Neural crest cell (in vitro differentiated cells): ENCODE data around the gene PLCL2. TPM values are rescaled to one million over a fixed set of nuclear protein-coding genes. Genes with fewer than 3 reads are reported as not detected.

Experiments
- DNase-seq: peaks from one replicate; pipeline ENCODE4 v3.0.0; 2021; ENCODE audit warnings: low read depth, mixed read lengths, low spot score
- H3K27ac Mint-ChIP-seq: one replicate; pipeline ENCODE4 v1.8.0; 2021; ENCODE audit warnings: mild to moderate bottlenecking, mixed read lengths; ENCODE audit not compliant: unreplicated experiment
- H3K27me3 Mint-ChIP-seq: 2 replicates; pipeline ENCODE4 v1.8.0; 2021; ENCODE audit warnings: low read depth, mild to moderate bottlenecking, mixed read lengths
- H3K36me3 Mint-ChIP-seq: 2 replicates; pipeline ENCODE4 v1.8.0; 2021; ENCODE audit warnings: low read depth, mild to moderate bottlenecking, mixed read lengths
- H3K4me1 Mint-ChIP-seq: 2 replicates; pipeline ENCODE4 v1.8.0; 2021; ENCODE audit warnings: mixed read lengths
- H3K4me3 Mint-ChIP-seq: one replicate; pipeline ENCODE4 v1.8.0; 2021; ENCODE audit warnings: mild to moderate bottlenecking, mixed read lengths
- H3K9me3 Mint-ChIP-seq: 2 replicates; pipeline ENCODE4 v1.8.0; 2021; ENCODE audit warnings: mixed read lengths
- total RNA-seq: library from RNA; stranded (reverse); gene quantifications from 2 replicates; pipeline ENCODE4 v1.2.1, GENCODE V29; 2021
- TF ChIP-seq, protein P1 (sequence below): fragments of 200-600 bp; sonication (generic); conservative IDR thresholded peaks from 2 replicates; pipeline ENCODE4 v1.5.0; 2021; ENCODE audit warnings: antibody characterized with exemption, mild to moderate bottlenecking

The PLCL2 gene
- total RNA-seq, 1 donor from 2014 or later, result 10.5 TPM

GRCh38 chr3:16866571-16866970, 18.2 kb upstream of the PLCL2 start:
- no peak for DNase-seq
- Mint-ChIP-seq H3K4me3 (no peak overlapping the region), H3K27me3 (no peaks in the 10 kb centered on the region), H3K4me1 (no peaks in the 10 kb centered on the region), H3K27ac (no peak overlapping the region), H3K9me3 (no peaks in the 10 kb centered on the region), H3K36me3 (no peaks in the 10 kb centered on the region)
- TF ChIP-seq, protein P1, sequence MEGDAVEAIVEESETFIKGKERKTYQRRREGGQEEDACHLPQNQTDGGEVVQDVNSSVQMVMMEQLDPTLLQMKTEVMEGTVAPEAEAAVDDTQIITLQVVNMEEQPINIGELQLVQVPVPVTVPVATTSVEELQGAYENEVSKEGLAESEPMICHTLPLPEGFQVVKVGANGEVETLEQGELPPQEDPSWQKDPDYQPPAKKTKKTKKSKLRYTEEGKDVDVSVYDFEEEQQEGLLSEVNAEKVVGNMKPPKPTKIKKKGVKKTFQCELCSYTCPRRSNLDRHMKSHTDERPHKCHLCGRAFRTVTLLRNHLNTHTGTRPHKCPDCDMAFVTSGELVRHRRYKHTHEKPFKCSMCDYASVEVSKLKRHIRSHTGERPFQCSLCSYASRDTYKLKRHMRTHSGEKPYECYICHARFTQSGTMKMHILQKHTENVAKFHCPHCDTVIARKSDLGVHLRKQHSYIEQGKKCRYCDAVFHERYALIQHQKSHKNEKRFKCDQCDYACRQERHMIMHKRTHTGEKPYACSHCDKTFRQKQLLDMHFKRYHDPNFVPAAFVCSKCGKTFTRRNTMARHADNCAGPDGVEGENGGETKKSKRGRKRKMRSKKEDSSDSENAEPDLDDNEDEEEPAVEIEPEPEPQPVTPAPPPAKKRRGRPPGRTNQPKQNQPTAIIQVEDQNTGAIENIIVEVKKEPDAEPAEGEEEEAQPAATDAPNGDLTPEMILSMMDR, result no peak

DNA sequence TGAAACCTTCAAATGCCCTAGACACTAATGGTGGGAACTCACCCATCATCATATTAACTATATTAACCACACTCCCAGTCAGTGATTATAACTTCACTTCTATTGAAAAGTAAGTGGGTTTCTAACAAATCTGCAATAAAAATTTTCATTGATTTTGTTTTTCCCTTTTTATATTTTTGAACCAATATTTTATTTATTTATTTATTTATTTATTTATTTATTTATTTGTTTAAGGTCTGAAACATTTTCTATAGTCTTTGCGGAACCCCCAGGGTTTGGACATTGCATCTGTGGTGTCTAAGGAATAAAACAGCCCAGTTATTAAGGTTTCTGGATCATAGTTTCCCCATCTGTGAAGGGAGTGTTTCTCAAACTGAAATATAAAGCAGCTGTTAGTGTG, 16.2 kb upstream of the PLCL2 start:
- TF ChIP-seq, protein P1, result no peak

DNA sequence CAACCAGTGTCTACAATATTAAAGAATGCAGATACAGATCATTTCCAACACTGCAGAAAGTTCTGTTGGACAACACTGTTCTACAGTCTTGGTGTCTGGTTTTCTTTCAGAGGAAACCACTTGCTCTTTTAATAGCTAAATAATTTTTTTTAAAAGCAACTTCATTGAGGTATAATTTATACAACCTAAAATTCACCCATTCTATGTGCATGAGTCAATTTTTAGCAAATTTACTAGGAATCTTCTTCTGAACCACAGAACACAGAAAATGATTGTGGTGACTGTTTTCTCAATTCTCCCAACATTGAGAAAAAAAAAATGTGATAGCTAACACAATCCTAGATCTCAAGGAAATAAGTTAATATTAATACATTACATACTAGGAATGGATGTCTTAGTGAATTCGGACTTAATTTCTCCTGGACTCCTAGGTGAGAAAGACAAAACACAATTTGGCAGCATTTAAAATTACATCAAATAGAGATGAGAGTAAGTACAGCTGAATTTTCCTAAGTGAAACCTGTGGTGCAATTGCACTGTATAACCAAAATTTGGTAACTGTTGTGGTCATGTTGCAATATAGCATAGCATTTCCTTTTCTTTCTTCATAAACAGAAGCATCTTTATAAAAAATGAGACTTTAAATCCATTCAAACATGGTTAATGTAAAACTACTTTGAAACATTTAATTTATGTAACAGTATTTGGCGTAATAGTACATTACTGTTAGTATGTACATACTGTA, 15.3 kb upstream of the PLCL2 start:
- no peaks in the 10 kb centered on the region for H3K36me3 Mint-ChIP-seq
- H3K4me1 Mint-ChIP-seq, result peaks cover 9% of the 10 kb centered on the region
- H3K9me3 Mint-ChIP-seq, result no peaks in the 10 kb centered on the region
- no peak overlapping the region for H3K27ac Mint-ChIP-seq
- no peak for DNase-seq
- TF ChIP-seq, protein P1, result no peak
- no peaks in the 10 kb centered on the region for H3K27me3 Mint-ChIP-seq
- no peak overlapping the region for H3K4me3 Mint-ChIP-seq

More for the DNA sequence above, 16.2 kb upstream of the PLCL2 start:
- Mint-ChIP-seq H3K9me3 (no peaks in the 10 kb centered on the region), H3K4me3 (no peak overlapping the region), H3K27ac (no peak overlapping the region), H3K4me1 (peaks cover 9% of the 10 kb centered on the region), H3K36me3 (no peaks in the 10 kb centered on the region), H3K27me3 (no peaks in the 10 kb centered on the region)
- no peak for DNase-seq

GRCh38 chr3:16871915-16872842, 12.6 kb upstream of the PLCL2 start:
- H3K4me1 Mint-ChIP-seq, result peaks cover 9% of the 10 kb centered on the region
- no peaks in the 10 kb centered on the region for H3K9me3 Mint-ChIP-seq
- DNase-seq, result no peak
- TF ChIP-seq, protein P1, result no peak
- no peak overlapping the region for H3K27ac Mint-ChIP-seq
- H3K27me3 Mint-ChIP-seq, result no peaks in the 10 kb centered on the region
- H3K36me3 Mint-ChIP-seq, result no peaks in the 10 kb centered on the region
- no peak overlapping the region for H3K4me3 Mint-ChIP-seq

GRCh38 chr3:16873872-16874271, 10.9 kb upstream of the PLCL2 start:
- TF ChIP-seq, protein P1, result no peak
- no peaks in the 10 kb centered on the region for H3K27me3 Mint-ChIP-seq

More at GRCh38 chr3:16873872-16874271, 10.9 kb upstream of the PLCL2 start:
- no peaks in the 10 kb centered on the region for H3K36me3 Mint-ChIP-seq
- no peaks in the 10 kb centered on the region for H3K9me3 Mint-ChIP-seq
- DNase-seq, result no peak
- H3K27ac Mint-ChIP-seq, result no peak overlapping the region
- peaks cover 9% of the 10 kb centered on the region for H3K4me1 Mint-ChIP-seq
- H3K4me3 Mint-ChIP-seq, result no peak overlapping the region
